Ascending aorta (tissue), 2 donors: ENCODE measurements around the gene IFITM10. TPM values are rescaled to one million over a fixed set of nuclear protein-coding genes. Genes with fewer than 3 reads are reported as not detected.

ENCODE experiments used
- DNase-seq, 2 donors: peaks; one replicate each; pipeline ENCODE4 v3.0.0-alpha.2; 2019; ENCODE audit warnings: low spot score in 2 of 2
- H3K27ac ChIP-seq, 2 donors: fragments of 200-600 bp; sonication (generic); one replicate each; pipeline ENCODE4 v1.5.1; 2016 to 2017; ENCODE audit warnings: mild to moderate bottlenecking in 1 of 2
- H3K27me3 ChIP-seq: fragments of 200-600 bp; sonication (generic); one replicate; pipeline ENCODE4 v1.5.1; 2017
- H3K36me3 ChIP-seq, 2 donors: fragments of 200-600 bp; sonication (generic); one replicate each; pipeline ENCODE4 v1.5.1; 2016
- H3K4me1 ChIP-seq, 2 donors: fragments of 200-600 bp; sonication (generic); one replicate each; pipeline ENCODE4 v1.5.1; 2016 to 2017; ENCODE audit warnings: mild to moderate bottlenecking in 1 of 2
- H3K4me3 ChIP-seq, 2 donors: fragments of 200-600 bp; sonication (generic); one replicate each; pipeline ENCODE4 v1.5.1; 2016 to 2017; ENCODE audit warnings: mild to moderate bottlenecking in 1 of 2
- H3K9me3 ChIP-seq, 2 donors: fragments of 200-600 bp; sonication (generic); one replicate each; pipeline ENCODE4 v1.5.1; 2016
- intact Hi-C: fragments of 100-400 bp; cut with DNase I; formaldehyde crosslinking; loops from one replicate; pipeline ENCODE4 v1.15.1; 2023
- total RNA-seq: library from RNA; depleted of rRNA; stranded (reverse); fragments of >200 nt; gene quantifications from one replicate; pipeline ENCODE4 v1.1.0, GENCODE V29; 2016
- TF ChIP-seq, protein P1 (sequence below), 3 experiments: fragments of 200-600 bp in 2 of 3; fragments of 450-650 bp in 1 of 3; sonication (generic) in 2 of 3; IDR thresholded peaks; one replicate each; pipeline ENCODE4 v1.5.1; 2016 to 2019; ENCODE audit warnings: antibody characterized with exemption in 3 of 3, mild to moderate bottlenecking in 1 of 3, moderate library complexity in 1 of 3

IFITM10 gene
- total RNA-seq, 1 donor from 2014 or later: 2.9 TPM

DNA sequence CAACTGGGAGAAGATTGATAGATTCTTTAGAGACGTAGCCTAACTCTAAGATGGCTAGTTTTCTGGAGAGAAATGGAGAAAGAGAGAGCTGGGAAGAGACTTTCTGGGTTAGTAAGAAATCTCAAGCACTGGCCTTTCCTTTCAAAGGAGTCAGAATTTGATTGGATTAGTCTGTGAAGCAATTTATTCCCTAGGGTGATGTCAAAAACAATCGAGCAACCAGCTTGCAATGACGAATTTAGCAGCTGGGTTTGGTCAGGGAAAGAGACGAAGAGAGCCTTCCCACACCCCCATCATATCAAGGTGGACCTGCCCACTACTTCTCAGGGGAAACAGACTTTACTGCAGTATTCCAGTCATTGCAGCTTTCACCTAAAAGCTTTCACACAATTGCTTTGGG lies 42.6 kb downstream of the IFITM10 start:
- H3K36me3 ChIP-seq: no peaks in the 10 kb centered on the region
- no peak overlapping the region for H3K27ac ChIP-seq
- intact Hi-C loops: no loop called here
- no peak overlapping the region for H3K4me3 ChIP-seq
- peak in 1 of 2 donors; percentile 4 for DNase-seq
- no peaks in the 10 kb centered on the region for H3K27me3 ChIP-seq
- no peaks in the 10 kb centered on the region for H3K4me1 ChIP-seq
- H3K9me3 ChIP-seq: no peaks in the 10 kb centered on the region
- TF ChIP-seq, protein P1, sequence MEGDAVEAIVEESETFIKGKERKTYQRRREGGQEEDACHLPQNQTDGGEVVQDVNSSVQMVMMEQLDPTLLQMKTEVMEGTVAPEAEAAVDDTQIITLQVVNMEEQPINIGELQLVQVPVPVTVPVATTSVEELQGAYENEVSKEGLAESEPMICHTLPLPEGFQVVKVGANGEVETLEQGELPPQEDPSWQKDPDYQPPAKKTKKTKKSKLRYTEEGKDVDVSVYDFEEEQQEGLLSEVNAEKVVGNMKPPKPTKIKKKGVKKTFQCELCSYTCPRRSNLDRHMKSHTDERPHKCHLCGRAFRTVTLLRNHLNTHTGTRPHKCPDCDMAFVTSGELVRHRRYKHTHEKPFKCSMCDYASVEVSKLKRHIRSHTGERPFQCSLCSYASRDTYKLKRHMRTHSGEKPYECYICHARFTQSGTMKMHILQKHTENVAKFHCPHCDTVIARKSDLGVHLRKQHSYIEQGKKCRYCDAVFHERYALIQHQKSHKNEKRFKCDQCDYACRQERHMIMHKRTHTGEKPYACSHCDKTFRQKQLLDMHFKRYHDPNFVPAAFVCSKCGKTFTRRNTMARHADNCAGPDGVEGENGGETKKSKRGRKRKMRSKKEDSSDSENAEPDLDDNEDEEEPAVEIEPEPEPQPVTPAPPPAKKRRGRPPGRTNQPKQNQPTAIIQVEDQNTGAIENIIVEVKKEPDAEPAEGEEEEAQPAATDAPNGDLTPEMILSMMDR (IDR thresholded peaks at IDR 0.05): no peak

DNA sequence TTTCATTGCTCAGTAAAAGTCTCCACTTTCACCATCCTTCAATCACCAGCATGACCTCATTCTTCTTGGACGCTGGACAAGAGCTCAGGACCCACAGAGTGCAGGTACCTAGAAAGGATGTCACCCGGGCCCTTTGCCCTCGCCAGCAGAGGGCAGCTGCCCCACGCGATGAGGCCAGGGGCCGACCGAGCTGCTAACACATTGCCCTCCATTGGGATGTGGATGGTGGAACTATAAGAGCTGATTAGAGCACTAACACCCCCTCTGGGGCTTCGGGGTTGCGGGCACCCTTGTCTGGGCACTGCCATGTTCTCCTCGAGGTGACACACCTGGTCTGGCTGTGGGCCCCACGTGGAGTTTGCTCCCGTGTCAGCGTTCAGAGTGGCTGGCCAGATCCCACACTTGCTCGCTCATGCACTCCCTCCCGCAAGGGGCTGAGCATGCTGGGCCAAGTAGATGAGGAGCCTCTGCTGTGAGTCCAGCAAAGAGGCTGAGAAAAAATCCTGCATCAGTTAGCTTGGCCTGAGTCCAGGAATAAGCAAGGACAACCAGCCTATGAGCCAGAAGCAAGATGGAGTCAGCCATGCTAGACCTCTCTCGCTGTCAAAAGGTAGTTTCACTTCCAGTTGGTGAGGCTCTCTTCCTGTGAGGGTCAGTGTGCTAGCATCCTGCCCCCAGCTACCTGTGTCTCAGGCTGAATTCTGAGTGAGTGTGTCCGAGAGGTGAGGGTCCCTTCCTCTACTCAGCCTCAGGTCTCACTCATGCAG lies 43.6 kb downstream of the IFITM10 start:
- H3K27me3 ChIP-seq: no peaks in the 10 kb centered on the region
- no peaks in the 10 kb centered on the region for H3K36me3 ChIP-seq
- TF ChIP-seq, protein P1 (IDR thresholded peaks at IDR 0.05): peak in 1 of 3 experiments; percentile 11
- intact Hi-C loops: no loop called here
- H3K4me3 ChIP-seq: no peak overlapping the region
- H3K4me1 ChIP-seq: no peaks in the 10 kb centered on the region
- H3K27ac ChIP-seq: no peak overlapping the region
- peak in 1 of 2 donors; percentile 59 for DNase-seq
- no peaks in the 10 kb centered on the region for H3K9me3 ChIP-seq

DNA sequence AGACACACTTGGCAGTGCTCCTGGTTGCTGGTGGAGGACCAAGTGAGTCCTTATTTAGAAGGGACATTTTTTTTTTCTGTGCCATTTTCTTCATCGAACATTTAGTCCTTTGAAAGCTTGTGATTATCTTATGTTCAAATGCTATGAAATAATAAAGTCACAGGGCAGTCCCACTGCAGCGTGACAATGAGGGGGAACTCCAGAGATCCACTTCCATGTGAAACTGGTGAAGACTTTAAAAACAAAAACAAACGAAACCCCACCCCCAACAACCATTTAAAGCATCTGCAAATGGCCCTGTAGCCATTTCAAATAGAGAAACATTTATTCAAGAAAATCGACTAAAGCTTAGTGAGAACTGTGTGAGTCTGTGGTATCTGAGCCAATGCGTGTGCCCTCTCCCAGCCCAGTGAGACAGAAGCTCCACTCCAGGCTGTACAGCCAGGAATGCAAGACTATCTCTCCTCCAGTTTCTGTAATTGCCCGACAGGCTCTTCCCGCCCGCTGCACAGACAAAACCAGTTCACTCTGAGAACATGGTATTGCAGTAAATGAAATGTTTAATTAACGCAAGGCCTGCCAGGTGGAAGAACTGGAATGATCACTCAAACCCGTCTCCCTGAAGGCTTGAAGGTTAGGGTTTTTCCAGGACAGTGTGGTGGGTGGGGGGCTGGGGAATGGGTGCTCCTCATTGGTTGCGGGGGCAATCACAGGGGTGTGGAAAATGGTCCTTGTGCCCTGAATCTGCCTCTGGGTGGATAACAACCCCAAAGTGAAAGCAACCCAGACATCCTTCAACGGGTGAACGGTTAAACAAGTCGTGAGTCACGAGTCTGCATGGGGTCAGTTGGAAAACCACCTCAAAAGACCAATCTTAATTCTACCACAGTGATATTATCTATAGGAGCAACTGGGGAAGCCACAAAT lies 45.0 kb downstream of the IFITM10 start:
- DNase-seq: peak in 1 of 2 donors; percentile 48
- H3K36me3 ChIP-seq: no peaks in the 10 kb centered on the region
- TF ChIP-seq, protein P1 (IDR thresholded peaks at IDR 0.05): no peak
- no peaks in the 10 kb centered on the region for H3K4me1 ChIP-seq
- intact Hi-C loops: no loop called here
- H3K27ac ChIP-seq: no peak overlapping the region
- H3K27me3 ChIP-seq: no peaks in the 10 kb centered on the region
- no peaks in the 10 kb centered on the region for H3K9me3 ChIP-seq
- peak overlapping the region in 1 of 2 donors; percentile 27 for H3K4me3 ChIP-seq

DNA sequence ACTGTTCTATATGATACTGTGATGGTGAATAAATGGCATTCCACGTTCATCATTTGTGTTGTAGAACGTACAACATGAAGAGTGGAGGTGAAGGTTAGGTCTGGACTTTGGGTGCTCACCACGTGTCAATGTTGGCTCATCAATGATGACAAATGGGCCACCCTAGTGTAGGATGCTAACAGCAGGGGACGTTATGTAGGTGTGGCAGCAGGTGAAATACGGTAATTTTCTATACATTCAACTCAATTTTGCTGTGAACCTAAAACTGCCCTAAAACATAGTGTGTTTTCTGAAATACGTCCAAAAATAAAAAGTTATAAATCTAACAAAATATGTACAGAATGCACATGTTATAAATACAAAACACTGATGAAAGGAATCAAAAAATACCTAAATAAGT lies 47.2 kb downstream of the IFITM10 start:
- Histone ChIP-seq H3K4me3 (no peak overlapping the region), H3K4me1 (no peaks in the 10 kb centered on the region), H3K36me3 (no peaks in the 10 kb centered on the region), H3K9me3 (no peaks in the 10 kb centered on the region), H3K27me3 (no peaks in the 10 kb centered on the region), H3K27ac (no peak overlapping the region)
- TF ChIP-seq, protein P1 (IDR thresholded peaks at IDR 0.05): no peak
- intact Hi-C loops: no loop called here
- DNase-seq: peak in 1 of 2 donors; percentile 19

DNA sequence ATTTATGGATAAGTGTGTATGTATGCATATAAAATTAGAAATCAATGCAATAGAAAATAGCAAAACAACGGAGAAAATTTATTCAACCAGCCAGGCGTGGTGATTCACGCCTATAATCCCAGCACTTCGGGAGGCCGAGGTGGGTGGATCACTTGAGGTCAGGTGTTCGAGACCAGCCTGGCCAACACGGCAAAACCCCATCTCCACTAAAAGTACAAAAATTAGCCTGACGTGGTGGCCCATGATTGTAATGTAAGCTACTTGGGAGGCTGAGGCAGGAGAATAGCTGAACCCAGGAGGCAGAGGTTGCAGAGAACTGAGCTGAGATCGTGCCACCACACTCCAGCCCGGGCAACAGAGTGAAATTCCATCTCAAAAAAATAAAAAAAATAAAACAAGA lies 47.9 kb downstream of the IFITM10 start:
- peak in 1 of 2 donors; percentile 8 for DNase-seq
- H3K9me3 ChIP-seq: no peaks in the 10 kb centered on the region
- intact Hi-C loops: no loop called here

More for the DNA sequence above, 47.9 kb downstream of the IFITM10 start:
- Histone ChIP-seq H3K4me1 (no peaks in the 10 kb centered on the region), H3K27me3 (no peaks in the 10 kb centered on the region), H3K36me3 (no peaks in the 10 kb centered on the region), H3K27ac (no peak overlapping the region), H3K4me3 (no peak overlapping the region)
- TF ChIP-seq, protein P1 (IDR thresholded peaks at IDR 0.05): no peak
